G401.6 (cell line): ENCODE data around the gene DST.

Source experiments
- FAIRE-seq: peaks from 2 replicates; lab custom pipeline; 2012; peaks lifted over from hg19 to GRCh38; lab: Jason Lieb, UNC

Gene DST

DNA sequence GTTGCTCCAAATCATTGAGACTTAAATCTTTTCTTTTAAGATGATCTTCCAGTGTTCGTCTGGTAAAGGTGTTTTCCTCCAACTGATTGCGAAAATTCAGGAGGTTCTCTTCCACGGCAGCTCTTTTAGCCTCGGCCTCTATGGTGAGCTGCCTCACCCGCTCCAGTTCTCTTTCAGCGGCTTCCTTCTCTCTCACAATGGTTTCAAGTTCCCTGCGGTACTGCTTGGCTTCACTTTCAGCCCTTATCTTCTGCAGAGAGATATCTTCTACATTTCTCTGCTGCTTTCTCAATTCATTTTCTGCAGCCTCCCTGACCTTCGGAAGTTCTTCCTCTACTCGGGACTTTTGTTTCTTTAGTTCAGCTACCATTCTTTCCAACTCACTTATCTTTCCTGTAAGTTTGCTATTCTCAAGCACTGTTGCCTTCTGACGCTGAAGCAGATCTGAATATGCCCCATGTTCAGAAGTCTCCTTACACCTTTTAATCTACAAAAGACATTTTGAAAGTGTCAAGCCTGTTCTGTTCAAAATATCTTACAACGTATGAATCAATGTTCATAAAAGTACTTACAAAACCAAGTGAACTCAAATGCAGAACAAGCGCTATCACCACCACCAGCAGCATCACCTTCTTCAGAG is 22.3 kb downstream of the DST start:
- no peak for FAIRE-seq

DNA sequence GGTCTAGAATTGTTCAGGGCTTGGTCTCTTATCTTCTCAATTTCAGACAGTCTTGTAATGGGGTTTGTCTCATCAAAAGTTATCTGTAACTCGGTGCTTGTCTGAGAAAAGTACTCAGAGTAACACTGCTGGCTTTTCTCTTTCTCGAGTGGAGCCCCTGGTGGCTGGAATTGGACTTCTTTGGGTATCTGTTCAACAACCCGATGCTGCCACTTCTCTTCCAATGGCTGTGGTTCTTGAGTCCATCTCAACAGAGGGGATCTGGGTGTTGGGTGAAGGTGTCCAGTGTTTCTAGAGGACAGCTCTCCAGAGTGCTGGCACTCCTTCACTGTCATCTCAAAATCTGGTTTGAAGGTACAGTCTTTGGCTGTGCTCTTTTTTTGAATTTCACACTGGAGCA is 24.6 kb downstream of the DST start:
- no peak for FAIRE-seq

DNA sequence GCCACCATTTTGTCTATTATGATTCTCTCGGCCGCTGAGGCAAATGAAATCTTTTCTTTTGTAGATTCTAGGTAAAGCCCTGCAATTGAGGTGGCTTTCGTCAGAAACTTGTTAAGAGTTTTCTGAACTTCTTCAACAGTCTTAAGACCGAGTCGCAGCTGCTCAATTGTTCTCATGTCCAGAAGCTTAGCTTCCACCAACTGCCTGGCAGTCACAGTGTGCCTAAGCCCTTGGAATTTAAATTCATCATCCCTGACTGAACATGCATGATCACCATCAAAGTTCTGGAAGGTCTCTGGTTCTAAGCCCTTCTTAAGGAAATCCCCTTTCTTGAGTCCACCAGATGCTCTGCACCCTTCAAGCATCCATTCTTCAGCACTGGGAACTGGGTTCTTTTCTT is 25.7 kb downstream of the DST start:
- no peak for FAIRE-seq

DNA sequence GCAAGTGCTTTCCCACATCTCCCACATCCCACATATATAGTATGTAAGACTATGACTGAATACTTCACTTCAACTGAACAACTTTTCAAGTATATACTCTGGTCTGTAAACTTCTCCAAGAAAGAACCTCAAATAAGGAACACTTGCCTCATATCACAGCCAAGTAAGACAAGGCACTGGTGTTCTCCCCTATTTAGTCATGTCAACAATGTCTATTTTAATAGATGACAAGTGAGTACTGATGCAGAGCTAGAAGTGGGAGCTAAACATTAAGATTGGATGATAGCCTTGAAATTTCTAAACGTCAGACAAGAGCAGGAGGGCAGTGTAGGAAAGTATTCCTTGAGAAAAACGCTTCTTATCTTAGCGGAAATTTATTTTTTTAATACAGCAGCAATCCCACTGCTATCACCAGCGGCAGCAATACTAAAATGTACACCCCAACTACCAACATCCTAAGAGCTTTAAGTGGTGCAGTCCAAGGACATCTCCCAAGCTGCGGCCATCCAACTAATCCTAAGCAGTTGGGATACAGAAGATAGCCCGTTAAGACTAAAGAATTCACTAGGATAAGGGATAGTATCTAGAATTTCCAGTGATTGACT is 29.3 kb downstream of the DST start:
- no peak for FAIRE-seq

DNA sequence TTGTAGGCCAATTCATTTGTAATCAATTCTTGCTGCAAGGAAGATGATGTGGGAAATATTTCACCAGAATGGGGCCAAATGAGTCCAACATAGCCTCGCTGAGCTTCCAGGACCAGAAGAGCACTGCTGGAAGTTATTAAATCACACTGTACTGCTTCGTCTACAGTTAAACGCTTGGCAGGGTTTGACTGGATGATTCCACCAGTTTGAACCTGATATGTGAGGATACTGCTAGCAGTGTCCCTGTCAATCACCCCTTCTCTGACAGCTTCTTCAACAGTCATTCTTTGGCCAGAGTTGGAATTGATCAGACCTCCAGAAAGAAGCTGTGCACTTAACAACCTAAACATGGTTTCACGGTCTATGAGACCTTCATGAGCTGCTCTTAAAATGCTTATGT is 34.4 kb downstream of the DST start:
- FAIRE-seq = no peak

DNA sequence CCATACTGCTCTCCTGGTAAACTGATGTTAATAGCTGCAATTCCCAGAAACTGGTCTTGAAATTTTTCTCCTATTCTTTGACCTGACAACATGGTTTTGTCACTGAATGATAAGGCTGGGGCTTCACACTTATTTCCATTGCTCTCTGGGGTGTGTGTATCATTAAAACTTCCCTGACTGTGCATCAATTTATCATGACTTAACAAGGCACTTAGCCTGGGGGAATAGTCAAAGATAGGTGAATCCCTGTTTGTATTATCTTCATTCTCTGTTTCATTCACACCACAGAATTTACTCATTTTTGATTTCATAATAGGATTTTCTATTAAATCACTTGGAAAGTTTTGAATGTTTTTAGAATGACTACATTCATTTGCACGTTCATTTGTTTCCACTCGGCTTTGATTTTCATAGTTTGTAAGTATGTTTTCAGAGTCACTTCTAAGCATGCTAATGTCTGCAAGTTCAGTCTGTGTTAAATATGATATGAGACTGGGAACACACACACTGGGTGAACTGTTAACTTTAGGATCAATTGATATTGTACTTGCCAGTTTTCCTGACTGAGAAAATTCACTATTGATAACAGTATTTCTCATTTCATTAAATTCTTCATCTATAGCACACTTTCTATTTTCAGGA is 35.5 kb downstream of the DST start:
- FAIRE-seq = no peak

DNA sequence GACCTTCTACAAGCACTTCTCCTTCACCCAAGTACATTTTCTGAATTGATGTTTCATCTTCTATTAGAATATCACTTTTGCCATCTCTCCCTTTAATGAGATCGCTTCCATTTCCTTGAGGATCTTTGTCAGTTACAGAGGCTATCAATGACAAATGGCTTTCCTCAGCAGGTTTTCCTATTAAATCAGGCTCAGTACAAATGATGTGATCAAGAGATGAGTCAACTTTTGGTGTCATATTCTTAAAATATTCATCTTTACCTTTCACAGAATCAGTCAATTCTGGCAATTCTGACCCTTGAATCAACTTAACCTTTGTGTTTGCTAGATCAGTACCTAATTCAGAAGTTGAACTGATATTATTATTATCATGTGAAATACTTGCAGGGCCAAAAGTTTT is 37.3 kb downstream of the DST start:
- no peak for FAIRE-seq

DNA sequence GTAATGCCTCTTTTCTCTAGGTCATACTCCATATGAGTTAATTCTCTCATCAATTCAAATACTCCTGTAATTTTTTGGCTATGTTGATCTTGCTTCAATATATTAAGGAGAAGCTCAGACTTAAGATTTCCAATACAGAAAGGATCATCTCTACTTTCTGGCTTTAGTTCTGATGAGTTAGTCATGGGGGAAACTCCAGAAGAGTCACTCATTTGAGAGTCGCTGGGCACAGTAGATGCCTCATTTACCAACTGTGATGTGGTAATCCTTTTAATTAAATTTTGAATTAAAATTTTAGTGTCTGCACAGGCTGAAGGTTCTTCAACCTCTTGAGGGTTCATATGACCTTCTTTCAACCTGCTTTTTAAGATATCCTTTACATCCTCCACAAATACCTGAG is 38.5 kb downstream of the DST start:
- no peak for FAIRE-seq

DNA sequence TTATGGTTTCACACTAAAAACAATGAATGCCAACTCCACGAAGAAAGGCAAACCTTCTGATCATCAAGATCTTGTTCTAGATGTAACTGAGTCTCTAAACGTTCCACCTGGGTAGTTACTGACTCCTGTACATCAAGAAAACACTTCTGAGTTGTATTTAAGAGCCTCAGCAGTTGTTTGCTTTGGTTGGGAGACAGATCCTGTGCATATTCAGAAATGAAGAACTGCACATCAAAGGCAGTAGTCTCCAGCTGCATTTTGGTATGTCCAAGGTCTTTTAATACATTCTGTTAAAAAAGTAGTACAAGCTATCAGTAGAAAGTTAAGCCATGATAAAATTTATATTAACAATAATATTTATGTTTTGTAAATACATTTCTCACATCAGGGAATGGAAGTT is 41.3 kb downstream of the DST start:
- FAIRE-seq = no peak

DNA sequence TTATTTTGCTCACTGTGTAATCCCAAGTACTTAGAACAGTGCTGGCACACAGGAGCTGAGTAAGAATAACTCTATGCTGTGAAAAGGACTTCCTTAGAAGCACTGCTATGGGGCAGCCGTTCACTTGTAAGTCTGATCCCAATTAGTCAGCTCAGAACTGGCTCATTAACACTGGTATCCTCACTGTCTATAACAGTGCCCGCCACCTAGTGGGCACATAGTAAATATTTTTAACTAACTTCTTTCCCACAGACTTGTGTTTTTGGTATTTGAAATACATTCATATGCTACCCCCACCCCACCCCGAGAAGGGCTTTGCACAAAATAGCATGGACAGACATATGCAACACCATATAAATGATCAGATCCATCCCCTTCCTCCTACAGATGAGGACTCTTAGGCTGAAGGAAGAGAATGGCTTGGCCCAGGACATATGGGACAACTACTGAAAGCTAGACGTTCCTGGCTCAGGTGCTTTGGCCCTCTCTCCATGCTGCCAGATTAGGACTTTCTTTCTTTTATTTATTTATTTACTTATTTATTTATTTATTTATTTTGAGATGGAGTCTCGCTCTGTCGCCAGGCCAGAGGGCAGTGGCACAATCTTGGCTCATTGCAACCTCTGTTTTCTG is 47.1 kb downstream of the DST start:
- no peak for FAIRE-seq

DNA sequence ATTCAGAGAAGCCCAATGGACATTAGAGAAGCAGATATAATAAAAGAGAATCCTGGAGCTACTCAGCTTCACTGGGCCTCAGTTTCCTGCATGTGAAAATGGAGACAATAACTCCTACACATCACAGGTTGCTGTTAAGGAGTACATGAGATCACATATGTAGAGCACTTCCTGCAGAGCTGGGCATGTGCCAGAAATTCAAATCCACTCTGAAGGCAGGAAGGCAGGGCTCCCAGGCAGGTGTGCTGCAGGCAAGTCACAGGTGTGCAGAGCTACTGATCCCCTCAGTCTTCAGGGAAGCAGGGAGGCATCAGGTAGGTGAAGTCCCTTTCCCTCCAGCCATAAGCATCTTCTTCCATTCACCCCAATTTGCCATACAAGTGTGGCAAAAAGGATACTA is 48.0 kb downstream of the DST start:
- no peak for FAIRE-seq

DNA sequence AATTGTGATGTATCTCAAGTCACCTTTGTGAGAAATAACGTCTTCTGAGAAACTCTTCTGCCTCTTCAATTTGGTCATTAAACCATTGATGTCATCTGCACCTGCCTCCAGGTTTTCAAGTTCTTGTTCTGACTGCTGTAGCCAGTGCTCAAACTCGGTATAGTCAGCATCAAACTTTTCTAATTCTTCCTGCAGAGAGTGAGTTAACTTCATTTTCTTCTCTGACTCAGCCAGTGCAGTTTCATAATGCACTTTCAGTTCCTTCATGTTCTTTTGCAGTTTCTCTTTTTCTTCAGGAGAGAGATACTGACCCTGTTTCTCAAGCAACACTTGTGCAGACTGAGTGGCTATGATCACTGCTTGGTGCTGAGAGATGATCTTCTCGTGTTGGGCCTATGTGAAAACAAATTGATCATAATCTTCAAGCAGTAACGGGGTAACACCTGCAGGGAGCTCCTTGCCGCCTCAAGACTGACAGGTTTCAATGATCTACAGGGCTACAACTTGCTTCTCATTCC is 48.8 kb downstream of the DST start:
- no peak for FAIRE-seq

DNA sequence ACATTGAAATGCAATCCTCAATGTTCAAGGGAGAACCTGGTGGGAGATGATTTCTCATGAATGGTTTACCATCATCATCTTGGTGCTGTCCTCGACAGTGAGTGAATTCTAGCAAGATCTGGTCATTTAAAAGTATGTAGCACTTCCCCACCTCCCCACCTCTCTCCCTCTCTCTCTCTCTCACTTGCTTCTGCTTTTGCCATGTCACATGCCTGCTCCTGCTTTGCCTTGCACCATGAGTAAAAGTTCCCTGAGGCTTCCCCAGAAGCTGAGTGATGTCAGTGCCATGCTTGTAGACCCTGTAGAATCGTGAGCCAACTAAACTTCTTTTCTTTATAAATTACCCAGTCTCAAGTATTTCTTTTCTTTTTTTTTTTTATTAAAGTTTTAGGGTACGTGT is 60.5 kb downstream of the DST start:
- no peak for FAIRE-seq

DNA sequence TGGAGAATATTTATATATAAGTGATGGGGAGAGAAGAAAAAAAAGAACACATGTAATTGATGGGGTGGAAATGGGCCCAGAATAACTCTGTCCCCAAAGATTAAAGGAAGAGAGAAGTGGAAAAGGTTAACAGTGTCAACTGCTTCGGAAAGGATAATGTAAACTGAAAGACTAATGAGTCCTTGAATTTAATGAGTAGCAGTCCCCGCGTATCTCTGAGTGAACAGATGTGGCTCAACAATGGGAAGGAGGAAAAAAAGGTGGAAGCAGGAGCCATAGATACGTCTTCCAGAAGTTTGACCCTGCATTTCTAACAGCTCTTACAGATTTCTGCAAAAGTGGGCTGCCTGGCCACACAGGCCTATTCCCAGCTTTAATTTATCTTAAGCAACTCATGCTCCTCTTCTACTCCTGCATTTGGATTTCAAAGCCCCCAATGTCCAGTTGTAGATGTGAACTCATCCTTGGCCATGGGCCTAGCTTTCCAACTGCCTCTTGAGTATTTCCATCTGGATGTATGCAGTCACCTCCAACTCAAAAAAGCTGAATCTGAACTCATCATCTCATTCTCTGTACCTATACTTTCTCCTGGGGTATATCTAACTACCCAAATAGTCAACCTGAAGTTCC is 61.3 kb downstream of the DST start:
- FAIRE-seq = no peak

DNA sequence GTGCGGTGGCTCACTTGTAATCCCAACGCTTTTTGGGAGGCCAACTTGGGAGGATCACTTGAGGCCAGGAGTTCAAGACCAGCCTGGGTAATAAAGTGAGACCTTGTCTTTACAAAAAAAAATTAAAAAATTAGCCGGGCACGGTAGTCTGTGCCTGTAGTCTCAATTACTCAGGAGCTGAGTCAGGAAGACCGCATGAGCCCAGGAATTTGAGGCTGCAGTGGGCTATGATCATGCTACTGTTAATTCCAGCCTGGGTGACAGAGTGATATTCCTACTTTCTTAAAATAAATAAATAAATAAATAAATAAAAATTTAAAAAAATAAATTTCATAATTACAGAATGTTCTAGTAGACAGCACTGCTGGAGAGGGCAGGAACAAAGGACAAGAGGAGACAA is 62.4 kb downstream of the DST start:
- FAIRE-seq = no peak

DNA sequence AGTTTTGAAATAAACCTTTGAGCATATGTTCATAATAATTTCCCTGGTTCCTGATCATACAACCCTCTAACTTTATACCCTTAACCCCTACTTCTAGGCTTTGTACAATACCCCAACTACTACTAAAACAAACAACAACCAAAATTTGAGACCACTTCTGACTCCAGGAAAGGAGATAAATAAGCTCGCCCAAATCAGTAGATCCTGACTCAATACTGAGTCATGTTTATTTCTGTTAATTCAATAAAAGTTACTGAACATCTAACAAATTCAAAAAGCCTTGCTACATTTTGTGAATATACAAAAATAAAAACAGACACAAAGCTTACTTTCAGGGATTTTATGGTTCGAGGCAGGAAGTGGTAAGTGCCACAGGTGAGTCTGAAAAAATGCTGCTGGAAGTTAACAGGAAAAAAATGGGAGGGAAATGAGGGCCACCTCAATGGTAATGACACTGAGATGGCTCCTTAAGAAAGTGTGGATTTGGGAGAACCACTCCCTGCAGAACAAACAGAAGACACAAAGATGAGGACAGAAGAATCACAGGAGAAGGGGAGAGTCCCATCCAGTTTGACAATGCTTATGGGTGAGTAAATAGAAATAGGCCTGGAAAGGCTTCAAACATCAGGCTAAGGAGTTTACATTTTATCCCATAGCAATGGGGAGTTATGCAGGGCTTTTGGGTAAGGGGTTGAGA is 63.4 kb downstream of the DST start:
- FAIRE-seq = no peak

DNA sequence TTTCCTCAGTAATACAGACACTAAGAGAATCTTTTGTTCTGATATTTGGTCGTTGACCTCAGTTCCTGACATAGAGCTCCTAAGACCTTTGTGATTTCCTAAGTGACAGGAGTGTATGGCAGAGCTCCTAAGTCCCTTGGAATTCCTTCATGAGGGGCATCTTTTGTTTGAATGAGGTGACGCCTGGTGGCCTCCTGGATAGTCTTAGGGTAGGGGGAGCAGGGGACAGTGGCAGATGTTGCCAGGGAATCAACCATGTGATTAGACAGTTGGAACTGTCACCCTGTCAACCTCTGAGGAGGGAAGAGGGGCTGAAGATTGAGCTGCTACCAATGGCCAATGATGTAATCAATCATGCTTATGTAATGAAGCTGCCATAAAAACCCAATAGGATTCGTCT is 67.0 kb downstream of the DST start:
- FAIRE-seq = no peak

DNA sequence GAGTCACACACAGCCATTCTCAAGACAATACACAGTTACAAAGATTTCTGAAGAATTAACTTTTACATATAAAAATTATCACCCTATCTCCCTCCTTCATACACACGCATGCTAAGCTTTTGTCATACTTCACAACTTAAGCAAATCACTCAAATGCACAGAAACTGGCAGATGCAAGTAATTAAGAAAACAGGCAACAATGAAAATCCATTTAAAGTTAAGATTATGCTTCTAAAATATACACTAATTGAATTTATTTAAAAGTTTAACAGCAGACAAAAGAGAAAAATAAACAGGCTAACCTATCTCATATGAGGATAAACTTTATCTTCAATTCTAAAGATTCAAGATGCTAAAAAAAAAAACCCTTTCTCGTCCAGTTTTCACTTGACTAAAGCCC is 68.4 kb downstream of the DST start:
- FAIRE-seq = no peak

DNA sequence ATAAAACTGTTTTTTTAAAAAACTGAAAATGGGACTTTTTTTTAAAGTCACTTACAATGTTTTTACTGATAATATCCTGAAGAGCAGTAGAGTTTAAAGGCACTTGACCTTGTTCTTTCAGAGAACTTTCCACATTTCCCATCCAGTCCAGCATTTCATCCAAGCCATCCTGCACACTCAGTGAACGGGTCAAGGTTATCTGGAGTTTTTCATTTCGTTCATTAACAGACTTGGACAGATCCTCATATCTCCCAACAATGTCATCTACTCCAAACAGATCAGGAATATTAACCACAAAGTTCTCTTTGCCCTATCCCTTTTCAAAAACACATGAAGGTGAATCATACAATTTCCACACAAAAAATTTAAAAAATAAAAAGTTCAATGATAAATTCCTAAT is 69.1 kb downstream of the DST start:
- FAIRE-seq = no peak

DNA sequence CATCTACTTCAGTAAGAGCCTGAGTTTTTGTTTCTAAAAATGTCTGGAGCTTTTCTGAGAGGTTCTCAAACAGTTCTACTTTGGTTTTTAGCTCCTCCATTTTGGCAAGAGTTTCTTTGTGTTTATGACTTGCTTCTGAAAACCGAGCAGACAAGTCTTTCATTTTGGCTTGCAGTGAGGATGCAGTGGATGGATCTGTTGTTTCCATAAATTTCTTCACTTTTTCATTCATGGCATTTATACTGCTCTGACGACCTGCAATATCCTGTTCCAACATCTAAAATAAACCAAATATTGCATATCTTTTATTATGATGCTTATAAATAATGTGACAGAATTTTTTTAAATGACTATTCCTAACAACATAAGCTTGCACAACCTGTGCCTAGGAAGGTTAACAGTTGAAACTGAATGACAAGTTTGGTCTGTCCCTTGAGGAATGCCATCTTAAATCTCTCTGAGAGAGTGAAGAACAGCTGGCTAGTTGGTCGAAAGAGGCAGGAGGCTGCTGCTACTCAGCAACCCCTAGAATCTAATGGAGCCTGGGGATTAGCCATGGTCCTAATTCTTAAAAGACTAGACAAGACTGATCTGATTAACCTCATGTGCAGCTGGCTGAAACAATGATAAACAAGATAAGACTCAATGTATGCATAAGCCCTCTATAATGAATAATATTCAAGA is 69.8 kb downstream of the DST start:
- no peak for FAIRE-seq

DNA sequence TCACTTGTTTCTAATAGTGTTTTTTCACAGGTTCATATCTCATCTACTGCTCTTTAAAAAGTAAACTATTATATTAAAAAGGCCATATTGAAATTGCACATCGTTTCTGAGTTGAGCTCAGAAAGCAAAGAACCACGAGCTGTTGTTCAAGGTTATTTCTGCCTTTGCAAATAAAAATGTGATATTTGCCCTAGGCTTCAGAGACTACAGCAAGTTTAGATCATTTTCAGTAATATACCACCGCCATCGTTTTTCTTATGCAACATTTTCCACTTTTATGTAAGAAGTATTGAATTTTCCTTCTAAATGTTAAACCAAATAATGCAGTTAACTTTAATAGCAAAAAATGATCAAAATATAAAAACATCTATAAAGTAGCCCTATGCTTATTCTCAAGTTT is 71.1 kb downstream of the DST start:
- FAIRE-seq = peak; percentile 17
